ENCODE results near the gene SCGB1A1.

SCGB1A1 gene

GRCh38 chr11:62428871-62429560 is 10.2 kb downstream of the SCGB1A1 start:
- no peak overlapping the region for H3K4me3 ChIP-seq (ENCODE audit: low read depth, low read length)
- TF ChIP-seq CTCF (IDR thresholded peaks at IDR 0.05; ENCODE audit: low read depth, low read length, missing control alignments), result no peak
- no peak for DNase-seq (ENCODE audit: low read depth)
- in situ Hi-C loops (cut with HindIII; ENCODE audit: low sequenced_read_pairs), result no loop called here

GRCh38 chr11:62430425-62430824 is 11.6 kb downstream of the SCGB1A1 start:
- in situ Hi-C loops (cut with HindIII; ENCODE audit: low sequenced_read_pairs), result loop anchor here (5.0 kb wide), 1 partner anchor 67 kb away; no protein-coding TSS in a partner anchor
- DNase-seq (ENCODE audit: low read depth), result no peak
- H3K4me3 ChIP-seq (ENCODE audit: low read depth, low read length), result no peak overlapping the region
- TF ChIP-seq CTCF (IDR thresholded peaks at IDR 0.05; ENCODE audit: low read depth, low read length, missing control alignments), result no peak

DNA sequence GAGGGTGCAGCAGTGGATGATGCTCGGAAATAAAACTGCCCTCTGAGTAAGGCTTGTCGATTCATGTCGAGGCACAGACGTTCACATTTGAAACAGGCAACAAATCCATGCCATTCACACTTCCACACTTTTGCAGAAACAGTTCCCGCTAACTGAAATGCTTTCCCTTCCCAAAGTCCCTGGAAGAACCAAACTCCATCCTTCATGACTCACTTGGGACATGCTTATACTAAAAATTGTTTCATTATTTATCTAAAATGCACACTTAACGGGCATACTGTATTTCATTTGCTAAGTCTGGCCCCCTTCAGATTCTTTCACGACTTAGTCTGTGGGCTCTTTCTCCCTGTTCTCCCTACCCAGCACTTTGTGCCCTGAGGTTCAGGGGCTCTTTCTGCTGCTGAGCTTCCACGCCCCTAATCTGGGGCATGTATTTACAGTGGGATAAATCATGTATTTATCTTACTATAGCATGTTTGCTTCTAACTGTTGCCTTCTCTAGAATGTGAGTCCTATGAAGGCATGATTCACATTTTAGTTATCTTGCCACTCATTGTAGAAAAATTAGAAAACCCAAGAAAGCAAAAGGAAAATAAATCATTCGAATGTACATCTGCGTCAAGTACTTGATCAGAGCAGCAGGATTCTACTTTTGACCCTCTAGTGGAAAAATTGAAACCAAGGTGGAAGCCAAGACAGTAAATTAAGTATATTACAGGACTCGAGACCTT is 12.5 kb downstream of the SCGB1A1 start:
- no peak overlapping the region for H3K4me3 ChIP-seq (ENCODE audit: low read depth, low read length)
- in situ Hi-C loops (cut with HindIII; ENCODE audit: low sequenced_read_pairs), result loop anchor here (5.0 kb wide), 1 partner anchor 66 kb away; no protein-coding TSS in a partner anchor
- no peak for TF ChIP-seq CTCF (IDR thresholded peaks at IDR 0.05; ENCODE audit: low read depth, low read length, missing control alignments)
- no peak for DNase-seq (ENCODE audit: low read depth)

DNA sequence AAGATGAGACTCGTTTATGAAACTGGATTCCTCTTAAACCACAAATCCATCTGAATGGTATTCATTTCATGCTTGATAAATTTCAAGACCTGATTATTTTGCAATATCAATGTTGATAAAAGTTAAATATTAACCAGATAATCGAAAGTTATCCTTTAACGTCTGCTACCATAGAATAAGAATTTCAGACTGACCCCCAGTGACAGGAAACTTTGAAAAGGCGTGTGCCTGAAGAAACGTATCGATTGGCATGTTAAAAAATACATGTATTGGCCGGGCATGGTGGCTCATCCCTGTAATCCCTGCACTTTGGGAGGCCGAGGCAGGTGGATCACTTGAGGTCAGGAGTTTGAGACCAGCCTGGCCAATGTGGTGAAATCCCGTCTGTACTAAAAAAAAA is 13.9 kb downstream of the SCGB1A1 start:
- DNase-seq (ENCODE audit: low read depth), result no peak
- no peak for TF ChIP-seq CTCF (IDR thresholded peaks at IDR 0.05; ENCODE audit: low read depth, low read length, missing control alignments)
- H3K4me3 ChIP-seq (ENCODE audit: low read depth, low read length), result no peak overlapping the region
- in situ Hi-C loops (cut with HindIII; ENCODE audit: low sequenced_read_pairs), result loop anchor here (5.0 kb wide), 1 partner anchor 65 kb away; no protein-coding TSS in a partner anchor

DNA sequence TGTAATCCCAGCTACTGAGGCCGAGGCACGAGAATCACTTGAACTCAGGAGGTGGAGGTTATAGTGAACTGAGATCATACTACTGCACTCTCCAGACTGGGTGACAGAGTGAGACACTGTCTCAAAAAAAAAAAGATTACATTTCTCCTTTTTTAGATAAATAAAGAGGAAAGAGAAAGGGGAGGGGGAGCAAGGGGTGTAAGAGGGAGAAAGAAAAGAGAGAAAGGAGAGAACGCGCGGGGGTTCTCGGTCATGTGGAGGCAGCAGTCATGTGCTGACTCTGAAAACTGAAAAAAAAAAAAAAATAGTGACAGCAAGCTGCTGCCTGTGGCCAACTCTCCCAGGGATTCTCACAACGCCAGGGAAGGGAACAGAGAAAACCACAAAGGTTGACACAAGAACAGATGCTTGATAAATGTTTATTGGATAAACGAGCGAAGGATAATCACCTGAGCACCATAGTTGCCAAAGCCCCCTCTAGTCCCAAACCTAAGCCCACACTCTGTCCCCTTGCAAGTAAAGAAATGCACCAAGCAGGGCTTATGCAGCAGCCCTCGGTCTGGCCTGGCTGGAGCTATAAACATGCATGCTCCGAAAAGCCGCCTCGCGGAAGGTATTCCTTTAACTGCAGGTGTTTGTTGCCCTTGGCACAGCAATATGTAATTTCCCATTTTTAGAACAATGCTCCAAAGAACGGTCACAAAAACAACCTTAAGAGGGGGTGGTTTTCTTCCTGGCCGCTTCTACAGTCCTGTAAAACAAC is 14.5 kb downstream of the SCGB1A1 start:
- TF ChIP-seq CTCF (IDR thresholded peaks at IDR 0.05; ENCODE audit: low read depth, low read length, missing control alignments), result no peak
- in situ Hi-C loops (cut with HindIII; ENCODE audit: low sequenced_read_pairs), result loop anchor here (5.0 kb wide), 1 partner anchor 64 kb away; no protein-coding TSS in a partner anchor
- no peak for DNase-seq (ENCODE audit: low read depth)
- H3K4me3 ChIP-seq (ENCODE audit: low read depth, low read length), result no peak overlapping the region

DNA sequence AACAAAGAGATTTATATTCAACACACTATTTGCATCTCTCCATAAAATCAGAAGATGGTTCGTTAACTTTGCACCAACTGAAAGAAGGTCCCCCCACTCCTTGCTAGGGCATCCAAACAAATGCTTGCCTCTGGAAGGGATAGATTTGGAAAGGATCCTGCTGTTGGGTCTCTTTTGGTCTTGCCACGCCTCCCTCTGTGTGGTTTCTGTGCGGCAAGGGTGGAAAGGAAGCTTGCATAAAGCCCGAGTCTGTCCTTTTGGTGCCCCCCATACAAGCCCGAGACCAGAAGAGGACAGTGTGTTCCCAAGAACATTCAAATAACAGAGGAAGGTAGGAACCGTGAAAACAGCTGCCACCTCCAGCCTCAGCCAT is 15.1 kb downstream of the SCGB1A1 start:
- no peak overlapping the region for H3K4me3 ChIP-seq (ENCODE audit: low read depth, low read length)
- no peak for TF ChIP-seq CTCF (IDR thresholded peaks at IDR 0.05; ENCODE audit: low read depth, low read length, missing control alignments)
- no peak for DNase-seq (ENCODE audit: low read depth)
- in situ Hi-C loops (cut with HindIII; ENCODE audit: low sequenced_read_pairs), result loop anchor here (5.0 kb wide), 1 partner anchor 63 kb away; no protein-coding TSS in a partner anchor
